Panc1 (cell line): ENCODE data around the gene ADGRL3. TPM values are rescaled to one million over a fixed set of nuclear protein-coding genes. Genes with fewer than 3 reads are reported as not detected.
"Not testable (repeated sequence)": the region's sequence is repeated elsewhere in the genome, so short reads cannot be mapped to it uniquely, and the experiment has no call there.

Experiments used
- ATAC-seq: fragments of 200-7000 bp; cut with Tn5 transposase; 2 replicates; pipeline ENCODE4 v1.9.1; 2020; ENCODE audit warnings: mild to moderate bottlenecking, moderate library complexity
- BruUV-seq: library from RNA; stranded (reverse); fragments of 400-500 nt; replicated peaks from 2 replicates; lab custom pipeline; 2021; lab: Mats Ljungman, UMichigan
- CTCF ChIA-PET: fragments of 300-600 bp; sonication (Branson Sonifier 250); formaldehyde crosslinking; loops from one replicate; lab custom pipeline; 2022; ENCODE audit warnings: antibody characterized with exemption; lab: Charles Lee
- POLR2A ChIA-PET: fragments of 300-600 bp; sonication (Branson Sonifier 250); formaldehyde crosslinking; loops from one replicate; lab custom pipeline; 2022; ENCODE audit warnings: antibody characterized with exemption; lab: Charles Lee
- DNase-seq: peaks from one replicate; pipeline ENCODE4 v3.0.0-alpha.2; 2010; ENCODE audit warnings: low read depth, low spot score
- H3K27ac ChIP-seq: 2 replicates; pipeline ENCODE4 v1.5.1; 2011; ENCODE audit warnings: mild to moderate bottlenecking, low read length, inconsistent platforms
- H3K27me3 ChIP-seq: fragments of 200-500 bp; sonication (Bioruptor generic); 2 replicates; pipeline ENCODE4 v1.6.0; 2014; ENCODE audit warnings: low read length, inconsistent platforms; ENCODE audit not compliant: control insufficient read depth, insufficient read depth
- H3K36me3 ChIP-seq: fragments of 200-500 bp; sonication (Bioruptor generic); 2 replicates; pipeline ENCODE4 v1.5.1; 2014; ENCODE audit warnings: inconsistent platforms, mild to moderate bottlenecking, low read length, moderate library complexity; ENCODE audit not compliant: control insufficient read depth, insufficient read depth
- H3K4me1 ChIP-seq: 2 replicates; pipeline ENCODE4 v1.5.1; 2011; ENCODE audit warnings: inconsistent platforms, mild to moderate bottlenecking, low read length, moderate library complexity; ENCODE audit not compliant: control insufficient read depth, insufficient read depth
- H3K4me3 ChIP-seq, 2 experiments: 2 replicates each; pipeline ENCODE4 v1.5.1; 2011 to 2012; ENCODE audit warnings: low read depth in 2 of 2, low read length in 2 of 2, mild to moderate bottlenecking in 2 of 2, inconsistent platforms in 1 of 2, moderate library complexity in 1 of 2
- H3K9me3 ChIP-seq: fragments of 200-500 bp; sonication (Bioruptor generic); 2 replicates; pipeline ENCODE4 v1.5.1; 2014; ENCODE audit warnings: low read depth, mild to moderate bottlenecking, inconsistent platforms, low read length, moderate library complexity; ENCODE audit not compliant: control insufficient read depth, insufficient read depth
- POLR2AphosphoS5 ChIP-seq: IDR thresholded peaks from 2 replicates; pipeline ENCODE4 v1.6.1; 2012; ENCODE audit warnings: mild to moderate bottlenecking, low read depth, low read length, moderate library complexity
- SIN3A ChIP-seq: IDR thresholded peaks from 2 replicates; pipeline ENCODE4 v1.6.1; 2012; ENCODE audit warnings: low read depth, mild to moderate bottlenecking, low read length, moderate library complexity, borderline replicate concordance; ENCODE audit not compliant: insufficient read depth
- TCF7L2 ChIP-seq: IDR thresholded peaks from 2 replicates; pipeline ENCODE4 v1.6.1; 2011; ENCODE audit warnings: mild to moderate bottlenecking, low read depth, low read length, inconsistent platforms
- in situ Hi-C: cut with HindIII; loops from 2 replicates; pipeline ENCODE4 v1.10.0; 2016; ENCODE audit warnings: low sequenced_read_pairs, low pct_unique_long_range_greater_than_20kb
- intact Hi-C: fragments of 100-400 bp; cut with micrococcal nuclease; formaldehyde crosslinking; loops from one replicate; pipeline ENCODE4 v1.10.0; 2022; ENCODE audit not compliant: unreplicated experiment
- total RNA-seq: library from RNA; stranded (reverse); gene quantifications from one replicate; pipeline ENCODE4 v1.2.1, GENCODE V29; 2021; ENCODE audit not compliant: unreplicated experiment
- TF ChIP-seq, protein P1 (sequence below), 2 experiments: IDR thresholded peaks; 2 replicates each; pipeline ENCODE4 v1.6.1; 2011 to 2012; ENCODE audit warnings: low read depth in 2 of 2, control low read depth in 1 of 2, low read length in 1 of 2, mild to moderate bottlenecking in 1 of 2, moderate library complexity in 1 of 2; ENCODE audit not compliant: insufficient read depth in 1 of 2
- TF ChIP-seq, protein P2 (sequence below): fragments of 450-650 bp; IDR thresholded peaks from 2 replicates; pipeline ENCODE4 v1.5.1; 2017; ENCODE audit warnings: mild to moderate bottlenecking

The ADGRL3 gene
- total RNA-seq, 1 experiment from 2014 or later: 0.23 TPM

DNA sequence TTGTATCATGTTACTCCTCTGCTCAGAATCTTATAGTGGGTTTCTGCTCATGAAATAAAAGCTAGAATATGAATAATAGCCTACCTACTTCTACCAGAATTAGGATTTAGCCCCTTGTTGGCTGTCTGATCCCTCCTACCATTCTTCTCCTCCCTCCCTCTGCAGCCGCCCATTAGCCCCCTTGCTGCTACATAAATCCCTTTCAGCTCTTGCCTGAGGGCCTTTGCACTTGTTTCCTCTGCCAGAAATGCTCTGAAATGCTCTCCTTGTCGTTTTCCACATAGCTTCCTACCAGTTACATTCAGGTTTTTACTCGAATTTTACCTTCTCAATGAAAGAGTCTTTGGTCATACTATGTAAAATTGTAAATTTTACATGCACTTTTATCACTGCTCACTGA lies 159.2 kb downstream of the ADGRL3 start:
- TF ChIP-seq, protein P1, sequence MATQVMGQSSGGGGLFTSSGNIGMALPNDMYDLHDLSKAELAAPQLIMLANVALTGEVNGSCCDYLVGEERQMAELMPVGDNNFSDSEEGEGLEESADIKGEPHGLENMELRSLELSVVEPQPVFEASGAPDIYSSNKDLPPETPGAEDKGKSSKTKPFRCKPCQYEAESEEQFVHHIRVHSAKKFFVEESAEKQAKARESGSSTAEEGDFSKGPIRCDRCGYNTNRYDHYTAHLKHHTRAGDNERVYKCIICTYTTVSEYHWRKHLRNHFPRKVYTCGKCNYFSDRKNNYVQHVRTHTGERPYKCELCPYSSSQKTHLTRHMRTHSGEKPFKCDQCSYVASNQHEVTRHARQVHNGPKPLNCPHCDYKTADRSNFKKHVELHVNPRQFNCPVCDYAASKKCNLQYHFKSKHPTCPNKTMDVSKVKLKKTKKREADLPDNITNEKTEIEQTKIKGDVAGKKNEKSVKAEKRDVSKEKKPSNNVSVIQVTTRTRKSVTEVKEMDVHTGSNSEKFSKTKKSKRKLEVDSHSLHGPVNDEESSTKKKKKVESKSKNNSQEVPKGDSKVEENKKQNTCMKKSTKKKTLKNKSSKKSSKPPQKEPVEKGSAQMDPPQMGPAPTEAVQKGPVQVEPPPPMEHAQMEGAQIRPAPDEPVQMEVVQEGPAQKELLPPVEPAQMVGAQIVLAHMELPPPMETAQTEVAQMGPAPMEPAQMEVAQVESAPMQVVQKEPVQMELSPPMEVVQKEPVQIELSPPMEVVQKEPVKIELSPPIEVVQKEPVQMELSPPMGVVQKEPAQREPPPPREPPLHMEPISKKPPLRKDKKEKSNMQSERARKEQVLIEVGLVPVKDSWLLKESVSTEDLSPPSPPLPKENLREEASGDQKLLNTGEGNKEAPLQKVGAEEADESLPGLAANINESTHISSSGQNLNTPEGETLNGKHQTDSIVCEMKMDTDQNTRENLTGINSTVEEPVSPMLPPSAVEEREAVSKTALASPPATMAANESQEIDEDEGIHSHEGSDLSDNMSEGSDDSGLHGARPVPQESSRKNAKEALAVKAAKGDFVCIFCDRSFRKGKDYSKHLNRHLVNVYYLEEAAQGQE (IDR thresholded peaks at IDR 0.05; ENCODE audit: insufficient read depth in 1 of 2, low read depth in 2 of 2, low read length in 1 of 2): no peak
- no peak for TF ChIP-seq TCF7L2
- no peak for TF ChIP-seq SIN3A
- TF ChIP-seq, protein P2, sequence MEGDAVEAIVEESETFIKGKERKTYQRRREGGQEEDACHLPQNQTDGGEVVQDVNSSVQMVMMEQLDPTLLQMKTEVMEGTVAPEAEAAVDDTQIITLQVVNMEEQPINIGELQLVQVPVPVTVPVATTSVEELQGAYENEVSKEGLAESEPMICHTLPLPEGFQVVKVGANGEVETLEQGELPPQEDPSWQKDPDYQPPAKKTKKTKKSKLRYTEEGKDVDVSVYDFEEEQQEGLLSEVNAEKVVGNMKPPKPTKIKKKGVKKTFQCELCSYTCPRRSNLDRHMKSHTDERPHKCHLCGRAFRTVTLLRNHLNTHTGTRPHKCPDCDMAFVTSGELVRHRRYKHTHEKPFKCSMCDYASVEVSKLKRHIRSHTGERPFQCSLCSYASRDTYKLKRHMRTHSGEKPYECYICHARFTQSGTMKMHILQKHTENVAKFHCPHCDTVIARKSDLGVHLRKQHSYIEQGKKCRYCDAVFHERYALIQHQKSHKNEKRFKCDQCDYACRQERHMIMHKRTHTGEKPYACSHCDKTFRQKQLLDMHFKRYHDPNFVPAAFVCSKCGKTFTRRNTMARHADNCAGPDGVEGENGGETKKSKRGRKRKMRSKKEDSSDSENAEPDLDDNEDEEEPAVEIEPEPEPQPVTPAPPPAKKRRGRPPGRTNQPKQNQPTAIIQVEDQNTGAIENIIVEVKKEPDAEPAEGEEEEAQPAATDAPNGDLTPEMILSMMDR: no peak
- no peak for TF ChIP-seq POLR2AphosphoS5
- Histone ChIP-seq H3K27ac (no peak overlapping the region), H3K4me3 (no peak overlapping the region), H3K27me3 (no peaks in the 10 kb centered on the region), H3K36me3 (no peaks in the 10 kb centered on the region), H3K9me3 (no peaks in the 10 kb centered on the region), H3K4me1 (no peaks in the 10 kb centered on the region)
- no peak for DNase-seq
- in situ Hi-C loops: no loop called here
- ATAC-seq: no peak
- ChIA-PET CTCF (no interaction called here), POLR2A (no interaction called here)
- no TSS peak for BruUV-seq
- intact Hi-C loops: no loop called here

DNA sequence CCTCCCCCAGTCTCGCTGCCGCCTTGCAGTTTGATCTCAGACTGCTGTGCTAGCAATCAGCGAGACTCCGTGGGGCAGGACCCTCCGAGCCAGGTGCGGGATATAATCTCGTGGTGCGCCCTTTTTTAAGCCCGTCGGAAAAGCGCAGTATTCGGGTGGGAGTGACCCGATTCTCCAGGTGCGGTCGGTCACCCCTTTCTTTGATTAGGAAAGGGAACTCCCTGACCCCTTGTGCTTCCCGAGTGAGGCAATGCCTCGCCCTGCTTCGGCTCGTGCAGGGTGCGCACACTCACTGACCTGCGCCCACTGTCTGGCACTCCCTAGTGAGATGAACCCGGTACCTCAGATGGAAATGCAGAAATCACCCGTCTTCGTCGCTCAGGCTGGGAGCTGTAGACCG lies 172.7 kb downstream of the ADGRL3 start:
- BruUV-seq: not testable (repeated sequence)

GRCh38 chr4:61373901-61374440 lies 173.8 kb downstream of the ADGRL3 start:
- intact Hi-C loops: no loop called here

More for the DNA sequence above, 172.7 kb downstream of the ADGRL3 start:
- intact Hi-C loops, ATAC-seq, H3K27ac ChIP-seq, CTCF ChIA-PET, H3K27me3 ChIP-seq, POLR2A ChIA-PET, H3K4me3 ChIP-seq, H3K9me3 ChIP-seq, in situ Hi-C loops, H3K4me1 ChIP-seq, H3K36me3 ChIP-seq, DNase-seq: not testable (repeated sequence)

More at GRCh38 chr4:61373901-61374440, 173.8 kb downstream of the ADGRL3 start:
- Histone ChIP-seq H3K27me3 (no peaks in the 10 kb centered on the region), H3K9me3 (no peaks in the 10 kb centered on the region), H3K36me3 (no peaks in the 10 kb centered on the region), H3K4me1 (no peaks in the 10 kb centered on the region), H3K27ac (no peak overlapping the region), H3K4me3 (no peak overlapping the region)
- in situ Hi-C loops: no loop called here
- BruUV-seq: no TSS peak
- ChIA-PET POLR2A (no interaction called here), CTCF (no interaction called here)
- TF ChIP-seq POLR2AphosphoS5 (no peak), TCF7L2 (no peak), SIN3A (no peak)
- TF ChIP-seq, protein P2: no peak
- TF ChIP-seq, protein P1 (IDR thresholded peaks at IDR 0.05; ENCODE audit: insufficient read depth in 1 of 2, low read depth in 2 of 2, low read length in 1 of 2): no peak
- DNase-seq (no peak), ATAC-seq (no peak)
